HG02798 (cell line): ENCODE results near the gene SUGCT.
"Not testable (repeated sequence)": the region's sequence is repeated elsewhere in the genome, so short reads cannot be mapped to it uniquely, and the experiment has no call there.

ENCODE experiments used
- ATAC-seq: cut with Tn5 transposase; IDR thresholded peaks from one replicate; pipeline ENCODE4 v1.9.1; 2021; ENCODE audit warnings: mild to moderate bottlenecking; ENCODE audit not compliant: unreplicated experiment, poor library complexity

SUGCT gene

DNA sequence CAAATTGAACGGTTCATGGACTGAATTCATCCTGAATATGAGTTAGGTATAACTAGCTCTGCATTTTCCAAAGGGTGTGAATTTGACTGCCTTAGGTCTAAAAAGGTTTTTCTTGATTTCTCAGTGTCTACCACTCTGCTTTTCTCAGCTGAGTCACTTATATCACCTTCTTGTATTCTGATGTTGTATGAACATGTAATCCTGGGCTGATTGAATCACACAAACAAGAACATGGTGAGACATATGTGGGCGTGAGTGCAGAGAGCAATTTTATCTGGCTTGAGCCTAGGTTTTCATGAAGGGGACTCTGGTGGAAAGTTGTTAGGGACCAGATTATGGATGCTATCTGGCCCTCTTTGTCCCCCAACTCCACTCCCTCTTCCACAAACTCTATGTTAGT lies 239.8 kb downstream of the SUGCT start:
- ATAC-seq: no peak

DNA sequence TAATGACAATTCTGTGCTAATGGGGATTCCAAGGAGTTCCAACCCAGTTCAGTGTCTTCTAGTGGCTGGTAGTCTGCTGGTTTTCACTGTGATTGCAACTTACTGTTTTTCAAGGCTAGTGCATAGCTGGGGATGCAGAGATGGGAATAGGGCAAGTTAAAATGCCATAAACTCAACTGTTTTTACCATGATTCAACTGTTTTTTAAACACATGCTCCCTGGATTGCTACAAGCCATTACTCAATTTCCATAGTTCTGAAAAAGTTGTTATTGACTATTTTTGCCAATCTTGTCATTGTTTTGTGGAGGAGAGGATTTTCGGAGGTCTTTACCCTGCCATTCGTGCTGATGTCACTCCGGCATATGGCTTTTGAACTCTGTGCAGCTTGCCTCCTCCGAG lies 245.3 kb downstream of the SUGCT start:
- ATAC-seq: no peak

- ATAC-seq: no peak
These were observed 247.3 kb downstream of the SUGCT start for GRCh38 chr7:40382145-40382544.

GRCh38 chr7:40393660-40394059 lies 258.9 kb downstream of the SUGCT start:
- no peak for ATAC-seq

- ATAC-seq: no peak
These were observed 259.6 kb downstream of the SUGCT start for GRCh38 chr7:40394400-40394799.

DNA sequence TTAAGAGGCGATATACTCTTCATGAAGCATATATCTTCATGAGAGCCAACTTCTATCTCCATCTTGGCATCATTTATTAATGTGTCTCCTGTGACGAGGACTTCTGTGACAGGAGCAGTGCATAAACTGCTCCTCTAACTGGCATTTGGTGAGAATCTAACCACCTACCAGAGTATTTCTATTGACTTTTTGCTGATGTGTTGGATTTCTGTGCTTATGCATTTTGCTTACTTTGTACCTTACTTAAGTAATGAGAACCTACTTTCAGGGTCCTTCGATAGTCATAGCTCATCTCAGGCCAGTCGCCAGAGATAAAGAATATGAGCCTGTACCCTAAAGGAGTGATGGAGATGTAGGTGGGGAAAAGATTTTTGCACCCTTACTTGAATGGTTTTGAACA lies 265.7 kb downstream of the SUGCT start:
- ATAC-seq: no peak

DNA sequence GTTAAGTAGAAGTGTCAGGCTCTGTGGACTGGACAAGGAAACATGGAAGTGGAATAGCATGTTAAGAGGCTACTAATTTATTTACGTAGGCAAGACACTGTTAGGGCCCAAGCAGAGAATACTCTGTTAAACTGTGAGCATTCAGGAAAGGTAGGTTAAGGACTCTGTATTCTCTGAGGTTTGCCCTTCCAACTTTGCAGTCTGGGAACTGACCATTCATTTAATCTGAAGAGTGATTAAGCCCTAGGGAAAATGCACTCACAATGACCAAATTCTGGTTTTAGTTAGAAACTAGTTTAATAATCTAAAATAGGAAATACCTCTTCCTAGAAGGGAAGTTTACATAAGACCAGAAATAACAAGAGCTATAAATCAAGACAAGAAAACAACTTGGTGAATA lies 266.6 kb downstream of the SUGCT start:
- no peak for ATAC-seq

GRCh38 chr7:40402661-40403060 lies 267.9 kb downstream of the SUGCT start:
- ATAC-seq: no peak

- no peak for ATAC-seq
These were observed 269.1 kb downstream of the SUGCT start for GRCh38 chr7:40403703-40404476.

DNA sequence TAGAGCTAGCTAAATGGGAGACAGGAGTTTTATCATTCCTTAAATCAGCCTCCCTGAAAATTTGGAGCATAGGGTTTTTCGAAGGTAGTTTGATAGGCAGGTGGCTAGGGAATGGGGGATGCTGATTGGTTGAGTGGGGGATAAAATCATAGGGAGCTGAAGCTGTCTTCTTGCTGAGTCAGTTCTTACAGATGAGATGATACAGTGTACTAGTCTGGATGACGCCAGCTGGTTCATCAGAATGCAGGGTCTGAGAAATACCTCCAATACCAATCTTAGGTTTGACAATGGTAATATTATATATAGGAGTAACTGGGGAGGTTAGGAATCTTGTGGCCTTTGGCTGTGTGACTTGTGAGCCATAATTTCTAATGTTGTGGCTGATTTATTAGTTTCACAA lies 271.2 kb downstream of the SUGCT start:
- no peak for ATAC-seq

DNA sequence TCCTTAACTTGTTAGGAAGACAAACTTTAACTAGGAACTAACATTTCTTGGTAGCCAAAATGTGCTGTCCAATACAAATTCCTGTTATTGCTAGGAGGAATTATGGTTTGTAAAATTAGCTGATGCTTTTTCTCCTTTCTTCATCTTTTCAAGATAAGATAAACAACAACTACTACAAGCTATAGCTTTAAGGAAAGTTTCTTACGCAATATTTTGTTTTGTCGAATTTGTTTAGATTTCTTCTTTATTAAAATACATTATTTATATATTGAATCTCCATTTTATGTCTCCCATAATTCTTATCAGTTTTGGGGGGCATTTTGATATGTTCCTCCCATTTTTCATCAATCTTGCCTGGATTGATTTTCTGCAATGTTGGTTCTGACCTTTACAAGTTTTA lies 277.5 kb downstream of the SUGCT start:
- no peak for ATAC-seq

GRCh38 chr7:40414704-40415103 lies 279.9 kb downstream of the SUGCT start:
- ATAC-seq: not testable (repeated sequence)

DNA sequence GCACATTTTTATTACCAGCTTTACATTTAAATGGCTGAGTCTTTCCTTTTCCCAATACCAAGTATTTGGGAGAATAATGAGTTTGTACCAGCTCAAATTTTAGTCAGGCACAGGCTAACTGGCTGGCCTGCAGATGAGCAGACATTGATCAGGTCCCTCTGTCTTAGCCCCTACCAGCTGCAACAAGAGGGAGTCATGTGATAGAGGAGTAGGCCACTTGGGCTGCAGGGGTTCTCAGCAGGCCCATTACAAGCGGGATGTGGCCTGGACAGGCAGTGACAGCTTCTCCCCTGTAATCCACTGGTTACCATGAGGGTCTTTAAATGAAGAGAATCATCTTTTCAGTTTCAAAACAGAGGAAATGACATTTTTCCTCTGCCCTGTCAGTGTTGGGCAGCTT lies 283.6 kb downstream of the SUGCT start:
- no peak for ATAC-seq

- ATAC-seq: no peak
These were observed 284.2 kb downstream of the SUGCT start for GRCh38 chr7:40418983-40419382.

DNA sequence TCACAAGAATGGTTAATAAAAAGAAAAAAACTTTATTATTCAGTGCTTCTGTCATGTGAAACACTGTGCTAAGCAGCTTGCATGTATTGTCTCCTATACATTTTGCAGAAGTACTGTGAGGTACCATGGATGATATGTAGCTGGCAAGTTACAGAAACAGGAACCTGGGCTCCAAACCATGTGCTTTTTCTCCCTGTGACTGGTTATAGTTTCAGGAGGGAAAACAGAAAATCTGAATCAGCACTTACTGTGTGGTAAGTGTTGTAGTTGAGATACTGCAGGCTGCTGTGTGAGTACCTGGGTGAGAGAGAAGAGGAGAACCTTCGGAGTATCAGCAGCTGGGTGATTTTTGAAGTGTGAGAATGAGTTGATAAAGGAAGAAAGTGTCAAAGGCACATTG lies 285.0 kb downstream of the SUGCT start:
- no peak for ATAC-seq

DNA sequence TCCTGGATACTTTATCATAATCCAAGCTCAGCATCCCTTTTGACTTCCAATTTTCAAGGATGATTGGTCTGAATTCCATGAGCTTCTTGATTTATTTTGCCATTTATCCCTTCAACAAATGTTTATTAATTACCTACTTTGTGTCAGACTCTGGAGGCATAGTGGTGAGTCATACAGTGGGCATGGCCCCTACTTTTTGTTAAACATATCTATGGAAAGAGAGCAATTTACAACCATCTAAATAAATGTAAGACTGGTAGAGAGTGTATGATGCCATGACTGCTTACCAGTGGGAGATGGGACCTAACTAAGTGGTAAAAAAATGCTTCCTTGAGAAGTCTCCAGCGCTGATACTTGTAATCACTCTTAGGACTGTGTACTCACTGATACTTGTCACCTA lies 286.6 kb downstream of the SUGCT start:
- no peak for ATAC-seq

DNA sequence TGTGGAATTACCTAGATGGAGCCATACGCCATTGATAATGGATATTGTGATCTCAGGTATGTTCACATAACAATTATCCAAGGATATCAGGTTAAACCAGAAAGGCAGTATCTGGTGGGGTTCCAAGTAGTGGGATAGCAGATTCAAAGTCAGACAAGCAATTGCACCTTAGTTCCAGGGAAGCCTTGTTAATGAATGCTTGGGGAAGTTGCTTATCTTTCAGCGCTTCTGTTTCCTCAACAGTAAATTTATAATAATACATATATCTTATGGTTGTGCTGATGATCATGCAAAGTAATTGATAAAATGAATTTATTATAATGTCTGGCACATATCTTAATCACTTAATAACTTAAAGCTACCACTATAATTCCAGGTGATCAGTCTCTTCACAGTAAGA lies 290.9 kb downstream of the SUGCT start:
- no peak for ATAC-seq

GRCh38 chr7:40428421-40428820 lies 293.6 kb downstream of the SUGCT start:
- no peak for ATAC-seq

DNA sequence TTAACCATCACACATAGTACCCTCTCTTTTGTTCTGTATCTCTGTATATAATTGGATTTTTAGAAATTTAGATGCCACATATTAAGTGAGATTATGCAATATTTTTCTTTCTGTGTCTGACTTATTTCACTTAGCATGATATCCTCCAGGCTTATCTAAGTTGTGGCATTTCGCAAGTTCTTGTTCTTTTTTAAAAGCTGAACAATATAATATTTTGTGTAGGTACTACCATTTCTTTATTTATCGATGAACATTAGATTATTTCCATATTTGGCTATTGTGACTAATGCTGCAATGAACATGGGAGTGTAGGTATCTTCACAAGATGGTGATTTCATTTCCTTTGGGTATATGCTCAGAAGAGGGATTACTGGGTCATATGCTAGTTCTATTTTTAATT lies 295.0 kb downstream of the SUGCT start:
- ATAC-seq: no peak

DNA sequence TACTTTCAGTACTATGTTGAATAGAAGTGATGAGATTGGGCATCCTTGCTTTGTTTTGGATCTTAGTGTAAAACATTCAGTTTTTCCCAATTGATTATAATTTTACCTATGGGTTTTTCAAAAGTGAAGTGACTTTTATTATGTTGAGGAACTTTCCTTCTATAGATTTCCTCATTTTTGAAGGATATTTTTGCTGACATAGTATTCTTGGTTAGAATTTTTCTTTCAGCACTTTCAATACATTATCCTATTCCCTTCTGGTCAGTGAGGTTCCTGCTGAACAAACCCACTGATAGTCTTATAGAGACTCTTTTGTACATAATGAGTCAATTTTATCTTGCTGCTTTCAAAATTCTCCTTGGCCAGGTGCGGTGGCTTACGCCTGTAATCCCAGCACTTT lies 297.2 kb downstream of the SUGCT start:
- ATAC-seq: no peak

- ATAC-seq: no peak
These were observed 301.9 kb downstream of the SUGCT start for GRCh38 chr7:40436710-40437109.

DNA sequence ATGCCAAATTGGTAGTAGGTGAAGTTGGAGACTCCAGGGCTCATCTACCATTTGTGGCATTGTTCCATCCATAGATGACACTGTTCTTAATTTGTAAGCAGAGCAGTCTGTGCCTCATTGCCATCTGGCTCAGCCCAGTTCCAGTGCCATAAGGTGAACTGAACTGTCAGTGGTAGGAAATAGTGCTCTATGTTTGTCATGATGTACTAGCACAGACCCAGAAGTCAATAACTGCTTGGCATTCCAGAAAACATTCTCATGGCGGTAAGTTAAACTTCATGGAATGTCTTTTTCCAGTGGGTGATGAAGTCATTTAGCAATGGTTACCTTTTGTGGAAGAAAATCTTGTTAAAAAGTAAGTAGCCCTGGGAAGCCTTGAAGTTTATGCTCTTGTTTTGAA lies 302.7 kb downstream of the SUGCT start:
- ATAC-seq: no peak
